Fibroblast of pulmonary artery (primary cell): ENCODE results near the gene FBXW11.

Experiments
- DNase-seq: peaks from one replicate; pipeline ENCODE4 v3.0.0-alpha.2; 2010; ENCODE audit warnings: low read depth
- H3K4me3 ChIP-seq: replicated peaks from 2 replicates; pipeline ENCODE4 v1.5.1; 2011; ENCODE audit warnings: low read depth, mild to moderate bottlenecking, control low read depth, low read length, moderate library complexity
- CTCF ChIP-seq: IDR thresholded peaks from 2 replicates; pipeline ENCODE4 v1.5.1; 2011; ENCODE audit warnings: mild to moderate bottlenecking, control low read depth, low read length, inconsistent platforms; ENCODE audit errors: missing control alignments

The FBXW11 gene

GRCh38 chr5:171874234-171874633 lies 132.2 kb downstream of the FBXW11 start:
- peak; percentile 88 for DNase-seq
- H3K4me3 ChIP-seq: no peak overlapping the region
- TF ChIP-seq CTCF: no peak

- no peak for TF ChIP-seq CTCF
- H3K4me3 ChIP-seq: no peak overlapping the region
- DNase-seq: no peak
Measured at GRCh38 chr5:171872666-171873065, 133.8 kb downstream of the FBXW11 start.

GRCh38 chr5:171871711-171872110 lies 134.7 kb downstream of the FBXW11 start:
- no peak for DNase-seq
- no peak overlapping the region for H3K4me3 ChIP-seq
- TF ChIP-seq CTCF: no peak

DNA sequence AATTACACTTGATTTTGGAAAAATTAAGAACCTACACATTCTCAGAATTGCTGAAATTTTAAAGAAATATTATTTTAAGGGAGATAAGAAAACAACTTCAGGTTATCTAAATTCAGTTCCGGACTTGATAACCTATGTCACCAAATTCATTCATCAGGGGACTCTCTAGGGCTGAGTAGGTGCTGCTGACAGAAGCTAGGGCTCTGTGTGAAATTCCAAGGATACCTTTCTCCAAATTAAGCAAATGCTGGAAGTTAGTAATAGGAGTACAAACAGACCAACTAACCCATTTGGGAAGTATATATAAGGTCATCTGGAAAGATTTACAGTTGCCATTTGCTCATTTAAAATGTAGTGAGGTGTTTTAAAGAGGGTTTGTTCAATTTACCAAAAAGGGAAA lies 136.5 kb downstream of the FBXW11 start:
- no peak overlapping the region for H3K4me3 ChIP-seq
- no peak for TF ChIP-seq CTCF
- no peak for DNase-seq

- H3K4me3 ChIP-seq: no peak overlapping the region
- DNase-seq: no peak
Measured at GRCh38 chr5:171868236-171868635, 138.2 kb downstream of the FBXW11 start.

GRCh38 chr5:171867786-171868185 lies 138.7 kb downstream of the FBXW11 start:
- no peak overlapping the region for H3K4me3 ChIP-seq
- no peak for TF ChIP-seq CTCF
- DNase-seq: no peak

More at GRCh38 chr5:171868236-171868635, 138.2 kb downstream of the FBXW11 start:
- TF ChIP-seq CTCF: no peak

DNA sequence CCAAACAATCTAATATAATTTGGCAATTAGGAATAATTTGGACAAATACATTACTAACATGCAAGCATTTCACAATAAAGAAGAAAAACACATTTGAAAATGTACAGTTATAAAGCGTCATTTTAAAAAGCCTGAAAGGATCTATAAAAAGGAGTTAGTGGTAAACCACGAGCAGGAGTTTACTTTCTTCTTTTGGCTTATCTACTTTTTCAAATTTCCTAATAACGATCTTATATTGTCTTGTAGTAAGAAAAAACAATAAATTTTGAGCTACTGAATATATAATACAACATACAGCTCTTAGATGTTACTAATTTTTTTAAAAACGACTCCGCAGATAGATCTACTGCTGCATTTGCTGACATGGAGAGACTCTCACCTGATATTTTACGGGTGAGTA lies 141.0 kb downstream of the FBXW11 start:
- DNase-seq: no peak
- TF ChIP-seq CTCF: no peak
- H3K4me3 ChIP-seq: no peak overlapping the region
